H1 (cell line): ENCODE results near the gene CHMP6. TPM values are rescaled to one million over a fixed set of nuclear protein-coding genes. Genes with fewer than 3 reads are reported as not detected.

ENCODE experiments used
- CTCF ChIA-PET: fragments of 300-600 bp; sonication (Branson Sonifier 250); formaldehyde crosslinking; loops from one replicate; lab custom pipeline; 2021; ENCODE audit not compliant: partially characterized antibody; lab: Charles Lee
- POLR2A ChIA-PET: fragments of 300-600 bp; sonication (Branson Sonifier 250); formaldehyde crosslinking; loops from one replicate; lab custom pipeline; 2021; ENCODE audit warnings: inconsistent platforms; ENCODE audit not compliant: partially characterized antibody; lab: Charles Lee
- DNase-seq, 2 experiments: peaks; one replicate each; pipeline versions ENCODE4 v3.0.0 to v3.0.0-alpha.2; 2010 to 2022; ENCODE audit warnings: low spot score in 2 of 2, low read depth in 1 of 2, mixed read lengths in 1 of 2
- FAIRE-seq: peaks from 2 replicates; lab custom pipeline; 2011; peaks lifted over from hg19 to GRCh38; lab: Jason Lieb, UNC
- H2AFZ ChIP-seq: 2 replicates; pipeline ENCODE4 v1.8.1; 2012; ENCODE audit warnings: low read length, inconsistent platforms
- H2AK5ac ChIP-seq: 2 replicates; pipeline ENCODE4 v1.6.1; 2013; ENCODE audit warnings: low read depth, low read length
- H2BK120ac ChIP-seq: replicated peaks from 2 replicates; pipeline ENCODE3; 2013; ENCODE audit warnings: low read depth, low read length, inconsistent platforms
- H2BK12ac ChIP-seq: 2 replicates; pipeline ENCODE4 v1.6.1; 2013; ENCODE audit warnings: low read depth, low read length
- H2BK15ac ChIP-seq: 2 replicates; pipeline ENCODE4 v1.6.1; 2013; ENCODE audit warnings: low read length
- H2BK20ac ChIP-seq: 2 replicates; pipeline ENCODE4 v1.6.1; 2013; ENCODE audit warnings: low read length
- H2BK5ac ChIP-seq: 2 replicates; pipeline ENCODE4 v1.6.1; 2013; ENCODE audit warnings: low read depth, low read length
- H3K14ac ChIP-seq: 2 replicates; pipeline ENCODE4 v1.6.1; 2013; ENCODE audit warnings: inconsistent platforms; ENCODE audit not compliant: insufficient read length
- H3K18ac ChIP-seq: 2 replicates; pipeline ENCODE4 v1.6.1; 2013; ENCODE audit warnings: low read length; ENCODE audit errors: extremely low read depth
- H3K23ac ChIP-seq: 2 replicates; pipeline ENCODE4 v1.6.1; 2013; ENCODE audit warnings: inconsistent platforms; ENCODE audit not compliant: insufficient read length
- H3K23me2 ChIP-seq: 2 replicates; pipeline ENCODE4 v1.6.1; 2013; ENCODE audit warnings: low read depth, low read length
- H3K27ac ChIP-seq: 2 replicates; pipeline ENCODE4 v1.6.1; 2011; ENCODE audit warnings: low read depth, low read length, inconsistent platforms
- H3K27me3 ChIP-seq, 4 experiments: replicated peaks in 1 of 4; 1 replicate in 1 of 4; 2 replicates in 3 of 4; pipeline versions ENCODE4 v1.6.1 to v1.8.1; 2011 to 2013; ENCODE audit warnings: low read length in 3 of 4, mild to moderate bottlenecking in 3 of 4, inconsistent platforms in 2 of 4, mixed read lengths in 2 of 4, moderate library complexity in 1 of 4; ENCODE audit not compliant: control insufficient read depth in 3 of 4, insufficient read depth in 3 of 4; ENCODE audit errors: extremely low read depth in 1 of 4
- H3K36me3 ChIP-seq, 4 experiments: 2 replicates each; pipeline versions ENCODE4 v1.6.1 to v1.8.1; 2011 to 2013; ENCODE audit warnings: mild to moderate bottlenecking in 4 of 4, low read length in 3 of 4, moderate library complexity in 2 of 4, control low read depth in 1 of 4, inconsistent platforms in 1 of 4; ENCODE audit not compliant: insufficient read depth in 4 of 4, control insufficient read depth in 2 of 4
- H3K4ac ChIP-seq: replicated peaks from 2 replicates; pipeline ENCODE3; 2013; ENCODE audit warnings: low read length, low read depth, mixed read lengths, inconsistent platforms; ENCODE audit not compliant: insufficient read length
- H3K4me1 ChIP-seq, 4 experiments: replicated peaks in 1 of 4; 1 replicate in 1 of 4; 2 replicates in 3 of 4; pipeline versions ENCODE4 v1.6.1 to v1.8.1; 2011 to 2013; ENCODE audit warnings: low read length in 3 of 4, inconsistent platforms in 2 of 4, mixed read lengths in 1 of 4; ENCODE audit not compliant: insufficient read depth in 4 of 4, control insufficient read depth in 3 of 4
- H3K4me2 ChIP-seq, 2 experiments: 2 replicates each; pipeline versions ENCODE4 v1.6.1 to v1.8.1; 2011 to 2013; ENCODE audit warnings: low read depth in 2 of 2, low read length in 2 of 2, control low read depth in 1 of 2, inconsistent platforms in 1 of 2, mild to moderate bottlenecking in 1 of 2; ENCODE audit not compliant: insufficient read depth in 1 of 2
- H3K4me3 ChIP-seq, 4 experiments: fragments of 200-600, 300-600 bp in 1 of 4; sonication (generic), shearing (Covaris generic), sonication (Bioruptor Twin) in 1 of 4; 2 replicates each; pipeline versions ENCODE4 v1.5.1 to v1.8.1; 2011 to 2016; ENCODE audit warnings: low read length in 4 of 4, low read depth in 3 of 4, control low read depth in 2 of 4, inconsistent platforms in 2 of 4, mild to moderate bottlenecking in 2 of 4, mixed read lengths in 1 of 4, moderate library complexity in 1 of 4; ENCODE audit not compliant: insufficient read depth in 2 of 4; ENCODE audit errors: extremely low read depth in 1 of 4
- H3K56ac ChIP-seq: replicated peaks from 2 replicates; pipeline ENCODE3; 2013; ENCODE audit warnings: low read depth, mild to moderate bottlenecking, mixed read lengths, low read length, inconsistent platforms; ENCODE audit not compliant: insufficient read length
- H3K79me1 ChIP-seq: 2 replicates; pipeline ENCODE4 v1.6.1; 2013; ENCODE audit warnings: low read depth, low read length, control low read depth
- H3K79me2 ChIP-seq, 2 experiments: 2 replicates each; pipeline versions ENCODE4 v1.6.1 to v1.8.1; 2012 to 2013; ENCODE audit warnings: low read length in 2 of 2, mild to moderate bottlenecking in 2 of 2, inconsistent platforms in 1 of 2; ENCODE audit not compliant: insufficient read depth in 2 of 2, control insufficient read depth in 1 of 2
- H3K9ac ChIP-seq, 4 experiments: replicated peaks in 1 of 4; 1 replicate in 1 of 4; 2 replicates in 3 of 4; pipeline versions ENCODE4 v1.6.1 to v1.8.1; 2011 to 2013; ENCODE audit warnings: low read depth in 3 of 4, low read length in 3 of 4, control low read depth in 2 of 4, mild to moderate bottlenecking in 2 of 4, moderate library complexity in 2 of 4, inconsistent platforms in 1 of 4; ENCODE audit errors: extremely low read depth in 1 of 4
- H3K9me3 ChIP-seq, 2 experiments: 2 replicates each; pipeline versions ENCODE4 v1.6.1 to v1.8.1; 2012 to 2013; ENCODE audit warnings: mild to moderate bottlenecking in 2 of 2, moderate library complexity in 2 of 2, control low read depth in 1 of 2, inconsistent platforms in 1 of 2, low read depth in 1 of 2, low read length in 1 of 2, mixed read lengths in 1 of 2; ENCODE audit not compliant: insufficient read depth in 2 of 2
- H4K20me1 ChIP-seq, 2 experiments: replicated peaks in 1 of 2; 2 replicates each; pipeline versions ENCODE3 to v1.8.1; 2011 to 2013; ENCODE audit warnings: inconsistent platforms in 2 of 2, low read length in 2 of 2, mild to moderate bottlenecking in 1 of 2; ENCODE audit not compliant: insufficient read depth in 2 of 2, control insufficient read depth in 1 of 2
- H4K5ac ChIP-seq: 2 replicates; pipeline ENCODE4 v1.6.1; 2013; ENCODE audit warnings: low read length, low read depth, mixed read lengths, inconsistent platforms; ENCODE audit not compliant: insufficient read length
- H4K8ac ChIP-seq: 2 replicates; pipeline ENCODE4 v1.8.0; 2013; ENCODE audit warnings: mild to moderate bottlenecking, moderate library complexity, low read length, inconsistent platforms; ENCODE audit not compliant: insufficient read depth; ENCODE audit errors: extremely low read depth
- H4K91ac ChIP-seq: replicated peaks from 2 replicates; pipeline ENCODE3; 2013; ENCODE audit warnings: low read length, mixed read lengths, inconsistent platforms; ENCODE audit not compliant: insufficient read length
- BCL11A ChIP-seq, 2 experiments: IDR thresholded peaks; one replicate each; pipeline ENCODE4 v1.6.1; 2011; ENCODE audit warnings: low read depth in 2 of 2, low read length in 2 of 2, mild to moderate bottlenecking in 2 of 2
- BRCA1 ChIP-seq: IDR thresholded peaks from 2 replicates; pipeline ENCODE4 v1.6.1; 2012; ENCODE audit warnings: low read depth, low read length, improper control_type of control experiment
- KDM4A ChIP-seq: IDR thresholded peaks from one replicate; pipeline ENCODE4 v1.7.1; 2012; ENCODE audit warnings: low read depth, mild to moderate bottlenecking, moderate library complexity, low read length, inconsistent platforms; ENCODE audit not compliant: severe bottlenecking
- RBBP5 ChIP-seq: IDR thresholded peaks from 2 replicates; pipeline ENCODE4 v1.7.1; 2012; ENCODE audit warnings: low read depth, mild to moderate bottlenecking, inconsistent platforms, low read length, moderate library complexity, borderline replicate concordance
- WGBS, 2 experiments: shearing (Covaris generic) in 1 of 2; methylation state at CpG; one replicate each; pipeline versions ENCODE4 v1.1.6 to v1.1.7; 2013 to 2015; ENCODE audit warnings: low lambda C conversion rate in 2 of 2, mixed read lengths in 2 of 2, inconsistent platforms in 1 of 2, low coverage in 1 of 2, missing lambda C conversion rate in 1 of 2; ENCODE audit not compliant: insufficient replicate concordance in 2 of 2, insufficient coverage in 1 of 2, insufficient read length in 1 of 2; ENCODE audit errors: extremely low coverage in 1 of 2, missing lambda C conversion rate in 1 of 2; 5-methylcytosine and 5-hydroxymethylcytosine counted together
- polyA plus RNA-seq, 7 experiments: library from polyadenylated mRNA; depleted of rRNA in 3 of 7; stranded (reverse) in 5 of 7; unstranded in 2 of 7; fragments of >200 nt in 5 of 7; fragments of 200-250 nt in 2 of 7; gene quantifications; 1 replicate in 5 of 7; 2 replicates in 1 of 7; 4 replicates in 1 of 7; pipeline versions ENCODE4 v1.2.1 to v1.2.3, GENCODE V29; 2011 to 2013; ENCODE audit warnings: missing spikeins in 2 of 7, mixed read lengths in 2 of 7
- total RNA-seq: library from RNA; stranded (reverse); fragmentation: NEBNext Ultra II Directional; extraction: Animal tissue kit (Norgen Biotek cat#: 25700); gene quantifications from 2 replicates; pipeline ENCODE4 v1.2.1, GENCODE V29; 2021
- TF ChIP-seq, protein P1 (sequence below): IDR thresholded peaks from 2 replicates; pipeline ENCODE4 v1.6.1; 2011; ENCODE audit warnings: low read depth, mild to moderate bottlenecking, low read length; ENCODE audit not compliant: insufficient read depth

CHMP6 gene
- total and polyA plus RNA-seq, 2 of the 8 experiments (the other 6 are each of a cell fraction or from before 2014, with no cell fraction given) = 15.7 to 24.3 TPM

GRCh38 chr17:81034168-81034777 lies 42.6 kb downstream of the CHMP6 start:
- no peak overlapping the region for H3K4ac ChIP-seq
- H3K36me3 ChIP-seq = no peaks in the 10 kb centered on the region
- peak overlapping the region; percentile 57 to 97 (median 68) for H3K4me3 ChIP-seq
- peaks cover 7% of the 10 kb centered on the region for H3K79me1 ChIP-seq
- peak overlapping the region; percentile 29; the same call in 1 of the 2 replicates for H2BK15ac ChIP-seq
- peaks cover 10% of the 10 kb centered on the region; the same call in 1 of the 2 replicates for H3K23me2 ChIP-seq
- FAIRE-seq = no peak
- no peak overlapping the region for H4K5ac ChIP-seq
- H2AFZ ChIP-seq = no peak overlapping the region
- peaks cover 5 to 29% of the 10 kb centered on the region in 2 experiments for H4K20me1 ChIP-seq
- H3K4me2 ChIP-seq = peak overlapping the region; percentile 76 to 77
- H2BK120ac ChIP-seq = no peak overlapping the region
- peaks cover 0 to 28% of the 10 kb centered on the region in 2 experiments; a peak in 2 of 4 replicates for H3K79me2 ChIP-seq
- WGBS, 2 experiments = 13% methylated on average over 13 of the region's 49 CpGs; no CpG with 5 or more reads in 1 of the 2 experiments
- H3K9me3 ChIP-seq = no peaks in the 10 kb centered on the region
- peaks cover 0 to 19% (median 9%) of the 10 kb centered on the region in 4 experiments; a peak in 5 of 7 replicates for H3K4me1 ChIP-seq
- H4K91ac ChIP-seq = no peak overlapping the region
- ChIA-PET POLR2A (interaction anchor here (0.6 to 5.9 kb wide), 10 partner anchors 8 to 172 kb away, joined by 3 to 41 read pairs (median 5); no protein-coding TSS in a partner anchor), CTCF (interaction anchor here (1.2 to 3.0 kb wide), 5 partner anchors 11 to 87 kb away, joined by 3 to 14 read pairs (median 4); no protein-coding TSS in a partner anchor)
- H2BK5ac ChIP-seq = no peak overlapping the region
- H2BK12ac ChIP-seq = no peak overlapping the region
- DNase-seq = no peak
- H3K27me3 ChIP-seq = peaks cover 0 to 11% (median 5%) of the 10 kb centered on the region in 4 experiments; a peak in 5 of 7 replicates
- no peak overlapping the region for H3K14ac ChIP-seq
- no peak overlapping the region for H2AK5ac ChIP-seq
- H2BK20ac ChIP-seq = no peak overlapping the region
- no peak overlapping the region for H3K23ac ChIP-seq
- H3K27ac ChIP-seq = no peak overlapping the region
- H3K56ac ChIP-seq = no peak overlapping the region
- TF ChIP-seq, protein P1, sequence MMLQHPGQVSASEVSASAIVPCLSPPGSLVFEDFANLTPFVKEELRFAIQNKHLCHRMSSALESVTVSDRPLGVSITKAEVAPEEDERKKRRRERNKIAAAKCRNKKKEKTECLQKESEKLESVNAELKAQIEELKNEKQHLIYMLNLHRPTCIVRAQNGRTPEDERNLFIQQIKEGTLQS = no peak
- TF ChIP-seq RBBP5 (0 out of 2 replicates have a peak, but pooled peaks have one; percentile 14), BCL11A (IDR thresholded peaks at IDR 0.05; ENCODE audit: low read depth in 2 of 2, low read length in 2 of 2) (no peak), KDM4A (peak; percentile 78), BRCA1 (no peak)
- peak overlapping the region; percentile 15; the same call in 1 of the 2 replicates for H4K8ac ChIP-seq
- no peak overlapping the region for H3K9ac ChIP-seq
- H3K18ac ChIP-seq = no peak overlapping the region
